IMR-90 (cell line): ENCODE measurements around the gene NXPH1.

Experiments
- BHLHE40 ChIP-seq: fragments of 150-350 bp; IDR thresholded peaks from 2 replicates; pipeline ENCODE4 v1.6.1; 2016; ENCODE audit warnings: mild to moderate bottlenecking, low read depth, low read length
- CEBPB ChIP-seq: IDR thresholded peaks from 2 replicates; pipeline ENCODE4 v1.6.1; 2012; ENCODE audit warnings: low read depth, low read length, improper control_type of control experiment
- CTCF ChIP-seq: conservative IDR thresholded peaks from 2 replicates; pipeline ENCODE4 v1.5.1; 2012; ENCODE audit warnings: mild to moderate bottlenecking, low read depth, low read length, improper control_type of control experiment
- ELK1 ChIP-seq: fragments of 150-350 bp; IDR thresholded peaks from 2 replicates; pipeline ENCODE4 v1.6.1; 2016; ENCODE audit warnings: low read depth, mild to moderate bottlenecking, low read length, moderate library complexity, borderline replicate concordance
- MXI1 ChIP-seq: IDR thresholded peaks from 2 replicates; pipeline ENCODE4 v1.6.1; 2012; ENCODE audit warnings: low read depth, mild to moderate bottlenecking, low read length, moderate library complexity, borderline replicate concordance
- NFE2L2 ChIP-seq: fragments of 150-350 bp; IDR thresholded peaks from 2 replicates; pipeline ENCODE4 v1.6.1; 2016; ENCODE audit warnings: low read depth, mild to moderate bottlenecking, low read length
- POLR2A ChIP-seq: IDR thresholded peaks from 2 replicates; pipeline ENCODE4 v1.6.1; 2012; ENCODE audit warnings: mild to moderate bottlenecking, low read depth, low read length
- RAD21 ChIP-seq: IDR thresholded peaks from 2 replicates; pipeline ENCODE4 v1.6.1; 2012; ENCODE audit warnings: low read length, improper control_type of control experiment
- RCOR1 ChIP-seq: IDR thresholded peaks from 2 replicates; pipeline ENCODE4 v1.6.1; 2012; ENCODE audit warnings: mild to moderate bottlenecking, low read length, improper control_type of control experiment; ENCODE audit not compliant: insufficient replicate concordance
- RFX5 ChIP-seq: IDR thresholded peaks from 2 replicates; pipeline ENCODE4 v1.8.0; 2012; ENCODE audit warnings: low read depth, mild to moderate bottlenecking, low read length, moderate library complexity
- SMC3 ChIP-seq: fragments of 150-350 bp; IDR thresholded peaks from 2 replicates; pipeline ENCODE4 v1.6.1; 2016; ENCODE audit warnings: low read depth, mild to moderate bottlenecking, antibody characterized with exemption, low read length, moderate library complexity
- USF2 ChIP-seq: fragments of 150-350 bp; IDR thresholded peaks from 2 replicates; pipeline ENCODE4 v1.6.1; 2017; ENCODE audit warnings: mild to moderate bottlenecking, antibody characterized with exemption, low read length, low read depth

- TF ChIP-seq CTCF = no peak
- TF ChIP-seq POLR2A = no peak
- no peak for TF ChIP-seq NFE2L2
- TF ChIP-seq USF2 = no peak
- no peak for TF ChIP-seq SMC3
- no peak for TF ChIP-seq ELK1
- TF ChIP-seq RCOR1 = no peak
- TF ChIP-seq BHLHE40 = no peak
- no peak for TF ChIP-seq CEBPB
- no peak for TF ChIP-seq RAD21
- no peak for TF ChIP-seq RFX5
- TF ChIP-seq MXI1 = no peak
These were observed 48.5 kb upstream of the NXPH1 start for GRCh38 chr7:8384901-8385300.
